ENCODE data around the gene MAMLD1. TPM values are rescaled to one million over a fixed set of nuclear protein-coding genes. Genes with fewer than 3 reads are reported as not detected.

The MAMLD1 gene
- total and polyA plus RNA-seq, 9 of the 15 experiments (the other 6 are each of a cell fraction or from before 2014, with no cell fraction given): 0.12 to 0.18 TPM; not detected in 7

DNA sequence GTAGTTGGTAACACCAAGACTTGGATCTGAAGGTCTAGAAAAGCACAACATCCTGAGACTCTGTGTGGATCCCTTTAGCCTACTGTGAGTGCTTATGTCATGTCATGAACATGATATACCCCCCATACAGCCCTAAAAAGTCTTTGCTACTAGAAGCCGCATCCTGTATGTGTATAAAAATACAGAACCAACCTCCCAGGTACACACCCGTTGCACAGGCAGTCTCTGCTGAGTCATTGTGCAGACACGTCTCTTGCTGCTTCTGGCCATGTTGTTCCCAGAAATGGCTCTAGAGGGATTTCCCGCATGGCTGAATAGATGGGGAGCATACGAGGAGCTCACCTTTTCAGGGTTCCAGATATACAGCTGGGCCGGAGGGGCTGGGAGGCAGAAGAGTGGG, 93.3 kb downstream of the MAMLD1 start:
- H3K79me2 ChIP-seq (ENCODE audit: control insufficient read depth, insufficient read depth, low read length): no peaks in the 10 kb centered on the region
- in situ Hi-C loops (cut with MboI) (no loop called here), intact Hi-C loops (cut with micrococcal nuclease) (no loop called here)
- no TSS peak for BruUV-seq (replicated peaks)
- no peak for FAIRE-seq
- peaks cover 0 to 7% of the 10 kb centered on the region in 2 experiments; a peak in 1 of 5 replicates for H3K27me3 ChIP-seq (ENCODE audit: control insufficient read depth in 2 of 2, insufficient read depth in 2 of 2, low read length in 2 of 2)
- H3K4me3 ChIP-seq: no peak overlapping the region
- H3K27ac ChIP-seq (ENCODE audit: extremely low read depth, low read depth, low read length): no peak overlapping the region
- H3K9me1 ChIP-seq (ENCODE audit: control insufficient read depth, insufficient read depth, low read length): no peaks in the 10 kb centered on the region
- H3K4me1 ChIP-seq (replicated peaks in 1 of 2; ENCODE audit: control insufficient read depth in 2 of 2, insufficient read depth in 2 of 2, low read length in 2 of 2): peaks cover 0 to 7% of the 10 kb centered on the region in 2 experiments; a peak in 2 of 5 replicates
- 4% methylated on average over 5 of the region's 6 CpGs for WGBS (ENCODE audit: insufficient coverage, low coverage, missing lambda C conversion rate)
- H3K36me3 ChIP-seq (ENCODE audit: control insufficient read depth, insufficient read depth, low read length): no peaks in the 10 kb centered on the region
- peak; percentile 82 for ATAC-seq
- H4K20me1 ChIP-seq (replicated peaks; ENCODE audit: control insufficient read depth, insufficient read depth, low read length): no peaks in the 10 kb centered on the region
- no peaks in the 10 kb centered on the region for H3K9me3 ChIP-seq (replicated peaks; ENCODE audit: control insufficient read depth, insufficient read depth, low read depth, low read length)
- 0 out of 2 replicates have a peak overlapping the region, but pooled peaks have one; percentile 11 for H3K4me2 ChIP-seq (ENCODE audit: insufficient read depth, low read length)
- ChIA-PET POLR2A (interaction anchor here (0.6 kb wide), 1 partner anchor 24 kb away, joined by 3 read pairs; no protein-coding TSS in a partner anchor), CTCF (ENCODE audit: low intra/inter-chr PET ratio) (no interaction called here)
- H2AFZ ChIP-seq (ENCODE audit: low read depth, low read length): peak overlapping the region; percentile 82
- no peak overlapping the region for H3K9ac ChIP-seq (ENCODE audit: insufficient read depth in 1 of 2, low read depth in 2 of 2, low read length in 2 of 2)
- peak; percentile 27 to 44 (median 34) for DNase-seq (ENCODE audit: extremely low read depth in 1 of 4, low spot score in 3 of 4)
- TF ChIP-seq RBM22 (IDR thresholded peaks at IDR 0.05; ENCODE audit: low read depth, low read length, poor library complexity, severe bottlenecking) (no peak), BHLHE40 (IDR thresholded peaks at IDR 0.05; ENCODE audit: low read length) (no peak), ZNF778 (CRISPR knock-in tag; IDR thresholded peaks at IDR 0.05) (no peak)
- TF ChIP-seq, protein P1, sequence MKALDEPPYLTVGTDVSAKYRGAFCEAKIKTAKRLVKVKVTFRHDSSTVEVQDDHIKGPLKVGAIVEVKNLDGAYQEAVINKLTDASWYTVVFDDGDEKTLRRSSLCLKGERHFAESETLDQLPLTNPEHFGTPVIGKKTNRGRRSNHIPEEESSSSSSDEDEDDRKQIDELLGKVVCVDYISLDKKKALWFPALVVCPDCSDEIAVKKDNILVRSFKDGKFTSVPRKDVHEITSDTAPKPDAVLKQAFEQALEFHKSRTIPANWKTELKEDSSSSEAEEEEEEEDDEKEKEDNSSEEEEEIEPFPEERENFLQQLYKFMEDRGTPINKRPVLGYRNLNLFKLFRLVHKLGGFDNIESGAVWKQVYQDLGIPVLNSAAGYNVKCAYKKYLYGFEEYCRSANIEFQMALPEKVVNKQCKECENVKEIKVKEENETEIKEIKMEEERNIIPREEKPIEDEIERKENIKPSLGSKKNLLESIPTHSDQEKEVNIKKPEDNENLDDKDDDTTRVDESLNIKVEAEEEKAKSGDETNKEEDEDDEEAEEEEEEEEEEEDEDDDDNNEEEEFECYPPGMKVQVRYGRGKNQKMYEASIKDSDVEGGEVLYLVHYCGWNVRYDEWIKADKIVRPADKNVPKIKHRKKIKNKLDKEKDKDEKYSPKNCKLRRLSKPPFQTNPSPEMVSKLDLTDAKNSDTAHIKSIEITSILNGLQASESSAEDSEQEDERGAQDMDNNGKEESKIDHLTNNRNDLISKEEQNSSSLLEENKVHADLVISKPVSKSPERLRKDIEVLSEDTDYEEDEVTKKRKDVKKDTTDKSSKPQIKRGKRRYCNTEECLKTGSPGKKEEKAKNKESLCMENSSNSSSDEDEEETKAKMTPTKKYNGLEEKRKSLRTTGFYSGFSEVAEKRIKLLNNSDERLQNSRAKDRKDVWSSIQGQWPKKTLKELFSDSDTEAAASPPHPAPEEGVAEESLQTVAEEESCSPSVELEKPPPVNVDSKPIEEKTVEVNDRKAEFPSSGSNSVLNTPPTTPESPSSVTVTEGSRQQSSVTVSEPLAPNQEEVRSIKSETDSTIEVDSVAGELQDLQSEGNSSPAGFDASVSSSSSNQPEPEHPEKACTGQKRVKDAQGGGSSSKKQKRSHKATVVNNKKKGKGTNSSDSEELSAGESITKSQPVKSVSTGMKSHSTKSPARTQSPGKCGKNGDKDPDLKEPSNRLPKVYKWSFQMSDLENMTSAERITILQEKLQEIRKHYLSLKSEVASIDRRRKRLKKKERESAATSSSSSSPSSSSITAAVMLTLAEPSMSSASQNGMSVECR (CRISPR knock-in tag; IDR thresholded peaks at IDR 0.05): no peak
- TF ChIP-seq, protein P2, sequence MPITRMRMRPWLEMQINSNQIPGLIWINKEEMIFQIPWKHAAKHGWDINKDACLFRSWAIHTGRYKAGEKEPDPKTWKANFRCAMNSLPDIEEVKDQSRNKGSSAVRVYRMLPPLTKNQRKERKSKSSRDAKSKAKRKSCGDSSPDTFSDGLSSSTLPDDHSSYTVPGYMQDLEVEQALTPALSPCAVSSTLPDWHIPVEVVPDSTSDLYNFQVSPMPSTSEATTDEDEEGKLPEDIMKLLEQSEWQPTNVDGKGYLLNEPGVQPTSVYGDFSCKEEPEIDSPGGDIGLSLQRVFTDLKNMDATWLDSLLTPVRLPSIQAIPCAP (CRISPR knock-in tag; IDR thresholded peaks at IDR 0.05; ENCODE audit: borderline replicate concordance): no peak

Data from K562 (cell line).